Keratinocyte (primary cell): Measurements from ENCODE around the gene STK32B. TPM values are rescaled to one million over a fixed set of nuclear protein-coding genes. Genes with fewer than 3 reads are reported as not detected.

Experiments
- DNase-seq: peaks from one replicate; pipeline ENCODE4 v3.0.0-alpha.2; 2011; ENCODE audit warnings: low read depth, missing footprints, low spot score
- FAIRE-seq: peaks from 2 replicates; lab custom pipeline; 2011; peaks lifted over from hg19 to GRCh38; lab: Jason Lieb, UNC
- H2AFZ ChIP-seq: 2 replicates; pipeline ENCODE4 v1.6.0; 2012; ENCODE audit warnings: low read length, control low read depth, inconsistent platforms; ENCODE audit not compliant: control insufficient read depth
- H3K27ac ChIP-seq: 2 replicates; pipeline ENCODE4 v1.5.1; 2011; ENCODE audit warnings: low read length; ENCODE audit not compliant: control insufficient read depth, insufficient read depth
- H3K27me3 ChIP-seq: 3 replicates; pipeline ENCODE4 v1.6.0; 2011; ENCODE audit warnings: low read length; ENCODE audit not compliant: control insufficient read depth, insufficient read depth; ENCODE audit errors: extremely low read depth
- H3K36me3 ChIP-seq, 2 experiments: 2 replicates in 1 of 2; 3 replicates in 1 of 2; pipeline ENCODE4 v1.5.1; 2011; ENCODE audit warnings: low read length in 2 of 2, mild to moderate bottlenecking in 1 of 2; ENCODE audit not compliant: control insufficient read depth in 2 of 2, insufficient read depth in 2 of 2; ENCODE audit errors: extremely low read depth in 1 of 2
- H3K4me1 ChIP-seq: 3 replicates; pipeline ENCODE4 v1.5.1; 2011; ENCODE audit warnings: low read length; ENCODE audit not compliant: control insufficient read depth, insufficient read depth; ENCODE audit errors: extremely low read depth
- H3K4me2 ChIP-seq: 3 replicates; pipeline ENCODE4 v1.6.0; 2011; ENCODE audit warnings: low read depth, low read length; ENCODE audit not compliant: control insufficient read depth, insufficient read depth; ENCODE audit errors: extremely low read depth
- H3K4me3 ChIP-seq, 3 experiments: fragments of 200-600 bp in 1 of 3; sonication (generic) in 1 of 3; 2 replicates in 2 of 3; 3 replicates in 1 of 3; pipeline ENCODE4 v1.5.1; 2011 to 2016; ENCODE audit warnings: low read length in 3 of 3, mild to moderate bottlenecking in 3 of 3, control low read depth in 2 of 3, inconsistent platforms in 1 of 3, low read depth in 1 of 3, mixed read lengths in 1 of 3, mixed run types in 1 of 3, moderate library complexity in 1 of 3; ENCODE audit not compliant: control insufficient read depth in 2 of 3, insufficient read depth in 2 of 3; ENCODE audit errors: extremely low read depth in 1 of 3
- H3K79me2 ChIP-seq: 2 replicates; pipeline ENCODE4 v1.6.0; 2012; ENCODE audit warnings: low read length; ENCODE audit not compliant: control insufficient read depth, insufficient read depth
- H3K9ac ChIP-seq: 3 replicates; pipeline ENCODE4 v1.6.0; 2011; ENCODE audit warnings: low read length; ENCODE audit not compliant: control insufficient read depth, insufficient read depth; ENCODE audit errors: extremely low read depth
- H3K9me1 ChIP-seq: 3 replicates; pipeline ENCODE4 v1.6.0; 2011; ENCODE audit warnings: low read length; ENCODE audit not compliant: control insufficient read depth, insufficient read depth; ENCODE audit errors: extremely low read depth
- H3K9me3 ChIP-seq: 2 replicates; pipeline ENCODE4 v1.5.1; 2012; ENCODE audit warnings: low read depth, low read length; ENCODE audit not compliant: control insufficient read depth
- H4K20me1 ChIP-seq: 3 replicates; pipeline ENCODE4 v1.6.0; 2011; ENCODE audit warnings: low read length; ENCODE audit not compliant: control insufficient read depth, insufficient read depth; ENCODE audit errors: extremely low read depth
- CTCF ChIP-seq, 3 experiments: IDR thresholded peaks in 1 of 3; conservative IDR thresholded peaks in 1 of 3; optimal IDR thresholded peaks in 1 of 3; 2 replicates in 2 of 3; 3 replicates in 1 of 3; pipeline versions ENCODE3 to v1.5.1; 2011; ENCODE audit warnings: low read length in 3 of 3, mild to moderate bottlenecking in 3 of 3, moderate library complexity in 2 of 3, control low read depth in 1 of 3, inconsistent platforms in 1 of 3; ENCODE audit not compliant: insufficient read depth in 2 of 3; ENCODE audit errors: extremely low read depth in 1 of 3
- EZH2 ChIP-seq: IDR thresholded peaks from one replicate; pipeline ENCODE4 v1.6.1; 2012; ENCODE audit warnings: inconsistent platforms, mild to moderate bottlenecking, low read length, moderate library complexity
- dilution Hi-C: fragments of 300-500 bp; cut with MboI; formaldehyde crosslinking; loops from one replicate; pipeline ENCODE4 v1.7.0; 2020; ENCODE audit warnings: low sequenced_read_pairs; ENCODE audit not compliant: extremely low pct_ligation_motif_present
- polyA plus RNA-seq, 5 experiments: library from polyadenylated mRNA; depleted of rRNA in 3 of 5; stranded (reverse) in 3 of 5; stranded (forward) in 1 of 5; unstranded in 1 of 5; fragments of >200 nt; gene quantifications; 1 replicate in 1 of 5; 2 replicates in 3 of 5; 3 replicates in 1 of 5; pipeline versions ENCODE4 v1.2.1 to v1.2.3, GENCODE V29; 2011 to 2012; ENCODE audit warnings: missing spikeins in 2 of 5, low read depth in 1 of 5, low replicate concordance in 1 of 5

The STK32B gene
- polyA plus RNA-seq, 1 donor (not counting 4 experiments of a cell fraction or from before 2014, with no cell fraction given) = 3.4 TPM

- H3K27ac ChIP-seq = no peak overlapping the region
- no peak for DNase-seq
- no peaks in the 10 kb centered on the region for H3K27me3 ChIP-seq
- TF ChIP-seq EZH2 (no peak), CTCF (optimal IDR thresholded peaks at IDR 0.05 in 1 of 3, IDR thresholded peaks at IDR 0.05 in 1 of 3, conservative IDR thresholded peaks at IDR 0.05 in 1 of 3; ENCODE audit: extremely low read depth in 1 of 3, insufficient read depth in 2 of 3, low read length in 3 of 3) (no peak)
- peak overlapping the region; percentile 99 for H3K4me2 ChIP-seq
- peaks cover 14% of the 10 kb centered on the region for H3K4me1 ChIP-seq
- H3K9me3 ChIP-seq = no peaks in the 10 kb centered on the region
- no peaks in the 10 kb centered on the region for H3K36me3 ChIP-seq
- no peaks in the 10 kb centered on the region for H4K20me1 ChIP-seq
- no peaks in the 10 kb centered on the region for H3K79me2 ChIP-seq
- peak overlapping the region; percentile 48 to 81 (median 80) for H3K4me3 ChIP-seq
- peak overlapping the region; percentile 95 for H2AFZ ChIP-seq
- dilution Hi-C loops = no loop called here
- peak; percentile 48 for FAIRE-seq
- no peaks in the 10 kb centered on the region for H3K9me1 ChIP-seq
- H3K9ac ChIP-seq = peak overlapping the region; percentile 63
These were observed 973 bp downstream of the STK32B start for GRCh38 chr4:5052204-5052702.

GRCh38 chr4:5052726-5053425 is 1.6 kb downstream of the STK32B start:
- no peaks in the 10 kb centered on the region for H3K9me1 ChIP-seq
- H3K9ac ChIP-seq = no peak overlapping the region
- H3K4me2 ChIP-seq = peak overlapping the region; percentile 99
- no peak overlapping the region for H2AFZ ChIP-seq
- FAIRE-seq (peak; percentile 82), DNase-seq (no peak)
- no peak overlapping the region for H3K4me3 ChIP-seq
- dilution Hi-C loops = no loop called here
- H3K27ac ChIP-seq = no peak overlapping the region
- H3K36me3 ChIP-seq = no peaks in the 10 kb centered on the region
- H3K27me3 ChIP-seq = no peaks in the 10 kb centered on the region
- H3K4me1 ChIP-seq = peaks cover 14% of the 10 kb centered on the region
- no peaks in the 10 kb centered on the region for H4K20me1 ChIP-seq
- no peaks in the 10 kb centered on the region for H3K79me2 ChIP-seq
- no peaks in the 10 kb centered on the region for H3K9me3 ChIP-seq
- TF ChIP-seq CTCF (optimal IDR thresholded peaks at IDR 0.05 in 1 of 3, IDR thresholded peaks at IDR 0.05 in 1 of 3, conservative IDR thresholded peaks at IDR 0.05 in 1 of 3; ENCODE audit: extremely low read depth in 1 of 3, insufficient read depth in 2 of 3, low read length in 3 of 3) (no peak), EZH2 (no peak)
